PC-3 (cell line): Measurements from ENCODE around the gene P2RY2.

ENCODE experiments used
- EZH2 ChIP-seq: fragments of 300-600 bp; sonication (generic); IDR thresholded peaks from one replicate; pipeline ENCODE4 v1.6.1; 2017; ENCODE audit warnings: antibody characterized with exemption, mild to moderate bottlenecking, low read length; ENCODE audit not compliant: unreplicated experiment
- EZH2phosphoT487 ChIP-seq: fragments of 300-600 bp; sonication (generic); IDR thresholded peaks from 2 replicates; pipeline ENCODE4 v1.6.1; 2018; ENCODE audit warnings: mild to moderate bottlenecking, antibody characterized with exemption, low read length, borderline replicate concordance
- TF ChIP-seq, protein P1 (sequence below): fragments of 300-600 bp; sonication (generic); conservative IDR thresholded peaks from 2 replicates; pipeline ENCODE4 v1.5.1; 2017; ENCODE audit warnings: antibody characterized with exemption, low read depth, mild to moderate bottlenecking, low read length

DNA sequence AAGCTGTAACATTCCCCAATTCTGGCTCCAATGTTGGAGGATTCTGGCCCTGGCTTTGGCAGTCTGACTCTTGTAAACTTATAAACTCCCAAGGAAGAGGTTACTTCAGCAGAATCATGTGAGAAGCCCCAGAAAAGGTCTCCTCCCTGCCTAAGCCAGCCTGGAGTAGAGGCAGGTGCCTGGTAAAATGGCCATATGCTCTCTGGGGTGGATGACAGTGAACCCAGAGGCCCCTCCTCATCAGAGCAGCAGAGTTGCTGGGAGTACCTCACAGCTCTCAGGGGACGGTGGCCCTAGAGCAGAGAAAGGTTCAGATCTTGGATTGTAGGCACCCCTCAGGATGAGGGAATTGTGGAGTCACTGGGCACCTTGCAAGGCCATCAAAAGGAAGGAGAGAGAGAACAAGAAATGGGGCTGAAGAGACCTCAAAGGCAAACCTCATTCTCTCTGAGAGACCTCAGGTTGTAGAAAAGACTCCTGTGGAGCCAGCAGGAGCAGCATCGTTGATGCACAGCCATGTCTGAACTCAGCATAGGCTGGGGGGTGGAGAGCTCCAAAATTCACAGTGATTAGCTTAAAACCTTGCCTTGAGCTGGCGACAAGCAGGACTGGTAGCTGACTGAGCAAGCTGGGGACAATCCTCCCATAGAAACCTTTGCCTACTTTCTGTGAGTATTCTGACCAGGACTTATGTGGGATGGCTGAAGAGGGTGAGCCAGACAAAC is 49.2 kb downstream of the P2RY2 start:
- TF ChIP-seq, protein P1, sequence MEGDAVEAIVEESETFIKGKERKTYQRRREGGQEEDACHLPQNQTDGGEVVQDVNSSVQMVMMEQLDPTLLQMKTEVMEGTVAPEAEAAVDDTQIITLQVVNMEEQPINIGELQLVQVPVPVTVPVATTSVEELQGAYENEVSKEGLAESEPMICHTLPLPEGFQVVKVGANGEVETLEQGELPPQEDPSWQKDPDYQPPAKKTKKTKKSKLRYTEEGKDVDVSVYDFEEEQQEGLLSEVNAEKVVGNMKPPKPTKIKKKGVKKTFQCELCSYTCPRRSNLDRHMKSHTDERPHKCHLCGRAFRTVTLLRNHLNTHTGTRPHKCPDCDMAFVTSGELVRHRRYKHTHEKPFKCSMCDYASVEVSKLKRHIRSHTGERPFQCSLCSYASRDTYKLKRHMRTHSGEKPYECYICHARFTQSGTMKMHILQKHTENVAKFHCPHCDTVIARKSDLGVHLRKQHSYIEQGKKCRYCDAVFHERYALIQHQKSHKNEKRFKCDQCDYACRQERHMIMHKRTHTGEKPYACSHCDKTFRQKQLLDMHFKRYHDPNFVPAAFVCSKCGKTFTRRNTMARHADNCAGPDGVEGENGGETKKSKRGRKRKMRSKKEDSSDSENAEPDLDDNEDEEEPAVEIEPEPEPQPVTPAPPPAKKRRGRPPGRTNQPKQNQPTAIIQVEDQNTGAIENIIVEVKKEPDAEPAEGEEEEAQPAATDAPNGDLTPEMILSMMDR, result no peak
- no peak for TF ChIP-seq EZH2
- no peak for TF ChIP-seq EZH2phosphoT487
